ENCODE measurements around the gene PACSIN2.

Gene PACSIN2

DNA sequence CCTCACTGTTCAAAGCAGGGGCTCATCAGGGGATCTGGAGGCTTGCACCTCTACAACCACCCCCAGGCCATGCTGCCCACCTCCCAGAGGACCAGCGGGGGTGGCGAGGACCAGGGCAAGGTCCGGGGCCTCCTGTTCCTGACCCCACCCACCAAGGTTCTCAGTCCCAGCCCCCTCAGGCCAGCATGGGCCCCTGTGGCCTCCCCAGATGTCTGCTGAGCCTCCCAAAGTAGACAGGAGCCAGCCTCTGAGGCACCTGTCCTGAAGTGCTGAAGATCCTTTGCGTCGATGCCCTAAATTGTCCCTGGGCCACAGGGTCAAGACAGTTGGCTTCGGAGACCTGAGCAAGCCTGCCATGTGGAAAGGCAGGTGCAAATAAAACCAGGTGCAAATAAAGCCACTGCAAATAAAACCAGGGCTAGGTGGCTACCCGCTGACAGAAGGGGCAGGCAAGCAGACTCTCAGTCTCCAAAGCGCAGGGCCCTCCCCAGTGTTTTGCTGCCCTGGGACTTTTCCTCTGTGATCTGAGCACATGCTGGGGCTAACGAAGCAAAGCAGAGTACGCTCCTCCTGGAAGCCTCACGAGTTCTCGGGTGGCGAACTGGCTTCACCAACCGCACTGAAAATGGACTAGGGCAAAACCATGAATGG, 135.5 kb downstream of the PACSIN2 start:
- Histone ChIP-seq H3K9ac (ENCODE audit: low read length) (no peak overlapping the region), H3K36me3 (ENCODE audit: control insufficient read depth, insufficient read depth, low read length) (peaks cover 86% of the 10 kb centered on the region), H3K4me3 (ENCODE audit: low read depth, low read length) (no peak overlapping the region), H3K27me3 (ENCODE audit: control insufficient read depth, insufficient read depth, low read length) (no peaks in the 10 kb centered on the region), H3K9me3 (ENCODE audit: control insufficient read depth, insufficient read depth, low read depth, low read length) (no peaks in the 10 kb centered on the region), H3K27ac (ENCODE audit: low read depth, low read length) (no peak overlapping the region), H3K4me1 (ENCODE audit: control insufficient read depth, insufficient read depth, low read length) (peaks cover 18% of the 10 kb centered on the region; the same call in 1 of the 2 replicates)

- H3K9ac ChIP-seq (ENCODE audit: low read length): no peak overlapping the region
- no peak overlapping the region for H3K27ac ChIP-seq (ENCODE audit: low read depth, low read length)
- H3K36me3 ChIP-seq (ENCODE audit: control insufficient read depth, insufficient read depth, low read length): peaks cover 87% of the 10 kb centered on the region
- no peaks in the 10 kb centered on the region for H3K9me3 ChIP-seq (ENCODE audit: control insufficient read depth, insufficient read depth, low read depth, low read length)
- H3K4me3 ChIP-seq (ENCODE audit: low read depth, low read length): no peak overlapping the region
- H3K4me1 ChIP-seq (ENCODE audit: control insufficient read depth, insufficient read depth, low read length): peaks cover 18% of the 10 kb centered on the region; the same call in 1 of the 2 replicates
- no peaks in the 10 kb centered on the region for H3K27me3 ChIP-seq (ENCODE audit: control insufficient read depth, insufficient read depth, low read length)
These were observed 136.2 kb downstream of the PACSIN2 start for GRCh38 chr22:42878561-42879305.

- Histone ChIP-seq H3K4me3 (ENCODE audit: low read depth, low read length) (no peak overlapping the region), H3K9ac (ENCODE audit: low read length) (no peak overlapping the region), H3K4me1 (ENCODE audit: control insufficient read depth, insufficient read depth, low read length) (peaks cover 12% of the 10 kb centered on the region; the same call in 1 of the 2 replicates), H3K9me3 (ENCODE audit: control insufficient read depth, insufficient read depth, low read depth, low read length) (no peaks in the 10 kb centered on the region), H3K36me3 (ENCODE audit: control insufficient read depth, insufficient read depth, low read length) (peaks cover 88% of the 10 kb centered on the region), H3K27ac (ENCODE audit: low read depth, low read length) (no peak overlapping the region), H3K27me3 (ENCODE audit: control insufficient read depth, insufficient read depth, low read length) (no peaks in the 10 kb centered on the region)
These were observed 137.2 kb downstream of the PACSIN2 start for GRCh38 chr22:42877597-42878340.

GRCh38 chr22:42877158-42877557, 137.8 kb downstream of the PACSIN2 start:
- no peaks in the 10 kb centered on the region for H3K9me3 ChIP-seq (ENCODE audit: control insufficient read depth, insufficient read depth, low read depth, low read length)
- H3K36me3 ChIP-seq (ENCODE audit: control insufficient read depth, insufficient read depth, low read length): peaks cover 89% of the 10 kb centered on the region
- peaks cover 6% of the 10 kb centered on the region; the same call in 1 of the 2 replicates for H3K4me1 ChIP-seq (ENCODE audit: control insufficient read depth, insufficient read depth, low read length)
- H3K27me3 ChIP-seq (ENCODE audit: control insufficient read depth, insufficient read depth, low read length): no peaks in the 10 kb centered on the region
- H3K4me3 ChIP-seq (ENCODE audit: low read depth, low read length): no peak overlapping the region
- H3K9ac ChIP-seq (ENCODE audit: low read length): no peak overlapping the region
- H3K27ac ChIP-seq (ENCODE audit: low read depth, low read length): no peak overlapping the region

DNA sequence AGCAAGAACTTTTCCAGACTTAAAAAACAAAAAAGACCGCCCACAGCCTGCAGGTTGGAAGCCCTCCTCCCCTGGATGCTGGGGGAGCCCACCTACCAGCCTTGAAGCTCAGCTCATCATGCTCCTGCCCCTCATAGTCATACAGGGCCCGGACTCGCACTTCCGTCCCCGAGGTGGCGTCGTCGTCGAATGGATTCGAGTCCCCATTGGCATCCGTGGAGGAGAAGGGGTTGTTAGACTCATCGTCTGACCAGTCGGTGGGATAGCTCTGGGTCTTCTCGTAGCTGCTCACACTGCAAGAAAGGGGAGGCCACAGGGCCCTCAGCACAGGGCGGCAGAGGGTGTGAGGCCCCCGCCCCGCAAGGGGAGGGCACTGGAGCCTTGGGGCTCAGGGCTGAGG, 138.9 kb downstream of the PACSIN2 start:
- Histone ChIP-seq H3K4me3 (ENCODE audit: low read depth, low read length) (no peak overlapping the region), H3K36me3 (ENCODE audit: control insufficient read depth, insufficient read depth, low read length) (peaks cover 90% of the 10 kb centered on the region), H3K27ac (ENCODE audit: low read depth, low read length) (no peak overlapping the region), H3K27me3 (ENCODE audit: control insufficient read depth, insufficient read depth, low read length) (no peaks in the 10 kb centered on the region), H3K4me1 (ENCODE audit: control insufficient read depth, insufficient read depth, low read length) (no peaks in the 10 kb centered on the region), H3K9me3 (ENCODE audit: control insufficient read depth, insufficient read depth, low read depth, low read length) (no peaks in the 10 kb centered on the region), H3K9ac (ENCODE audit: low read length) (no peak overlapping the region)

- H3K9me3 ChIP-seq (ENCODE audit: control insufficient read depth, insufficient read depth, low read depth, low read length): no peaks in the 10 kb centered on the region
- H3K9ac ChIP-seq (ENCODE audit: low read length): no peak overlapping the region
- no peaks in the 10 kb centered on the region for H3K27me3 ChIP-seq (ENCODE audit: control insufficient read depth, insufficient read depth, low read length)
- H3K36me3 ChIP-seq (ENCODE audit: control insufficient read depth, insufficient read depth, low read length): peaks cover 81% of the 10 kb centered on the region
- H3K4me3 ChIP-seq (ENCODE audit: low read depth, low read length): no peak overlapping the region
- H3K4me1 ChIP-seq (ENCODE audit: control insufficient read depth, insufficient read depth, low read length): no peaks in the 10 kb centered on the region
- H3K27ac ChIP-seq (ENCODE audit: low read depth, low read length): no peak overlapping the region
These were observed 140.9 kb downstream of the PACSIN2 start for GRCh38 chr22:42874010-42874409.

DNA sequence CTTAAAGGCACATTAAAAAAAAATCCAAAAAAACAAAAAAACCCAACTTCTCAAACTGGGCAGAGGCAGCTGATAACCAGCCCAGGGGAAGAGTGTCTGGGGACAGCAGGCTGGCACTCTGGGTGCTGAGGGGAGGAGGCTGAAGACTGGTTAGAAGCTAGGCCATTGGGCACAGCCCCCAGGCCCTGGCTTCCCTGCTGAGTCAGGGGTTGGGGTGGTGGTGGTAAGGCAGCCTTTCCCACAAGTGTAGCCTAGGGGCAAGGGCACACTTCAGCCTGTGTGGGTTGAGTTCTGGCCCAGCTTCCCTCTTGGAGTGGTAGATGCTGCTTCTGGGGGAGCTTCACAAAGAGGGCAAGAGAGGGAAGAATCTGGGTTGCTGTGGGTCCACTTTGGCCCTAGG, 141.6 kb downstream of the PACSIN2 start:
- no peaks in the 10 kb centered on the region for H3K9me3 ChIP-seq (ENCODE audit: control insufficient read depth, insufficient read depth, low read depth, low read length)
- H3K4me1 ChIP-seq (ENCODE audit: control insufficient read depth, insufficient read depth, low read length): no peaks in the 10 kb centered on the region
- no peak overlapping the region for H3K27ac ChIP-seq (ENCODE audit: low read depth, low read length)
- no peak overlapping the region for H3K4me3 ChIP-seq (ENCODE audit: low read depth, low read length)
- H3K27me3 ChIP-seq (ENCODE audit: control insufficient read depth, insufficient read depth, low read length): no peaks in the 10 kb centered on the region
- H3K36me3 ChIP-seq (ENCODE audit: control insufficient read depth, insufficient read depth, low read length): peaks cover 75% of the 10 kb centered on the region
- H3K9ac ChIP-seq (ENCODE audit: low read length): no peak overlapping the region

DNA sequence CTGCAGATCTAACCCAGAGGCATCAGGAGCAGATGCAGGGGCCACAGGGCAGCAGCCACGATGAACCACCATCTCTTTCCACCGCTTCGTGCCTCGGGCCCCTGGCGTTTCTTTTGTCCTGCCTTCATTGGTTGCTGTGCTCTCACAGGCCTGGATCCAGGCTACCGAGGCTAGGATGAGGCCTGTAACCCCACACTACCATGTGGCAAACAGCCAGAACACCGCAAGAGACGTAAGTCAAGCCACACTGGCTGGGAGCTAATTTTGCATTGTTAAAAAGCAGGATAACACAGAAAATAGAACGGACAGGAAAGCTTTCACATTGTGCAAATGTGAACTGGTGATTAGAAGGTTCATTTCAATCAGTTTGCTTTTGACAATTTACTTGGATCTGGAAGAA, 142.1 kb downstream of the PACSIN2 start:
- Histone ChIP-seq H3K27me3 (ENCODE audit: control insufficient read depth, insufficient read depth, low read length) (no peaks in the 10 kb centered on the region), H3K9me3 (ENCODE audit: control insufficient read depth, insufficient read depth, low read depth, low read length) (no peaks in the 10 kb centered on the region), H3K27ac (ENCODE audit: low read depth, low read length) (no peak overlapping the region), H3K36me3 (ENCODE audit: control insufficient read depth, insufficient read depth, low read length) (peaks cover 69% of the 10 kb centered on the region), H3K4me3 (ENCODE audit: low read depth, low read length) (no peak overlapping the region), H3K9ac (ENCODE audit: low read length) (no peak overlapping the region), H3K4me1 (ENCODE audit: control insufficient read depth, insufficient read depth, low read length) (0 out of 2 replicates have a peak, but pooled peaks cover 1% of the 10 kb centered on the region)

GRCh38 chr22:42871146-42872050, 143.6 kb downstream of the PACSIN2 start:
- 0 out of 2 replicates have a peak, but pooled peaks cover 2% of the 10 kb centered on the region for H3K4me1 ChIP-seq (ENCODE audit: control insufficient read depth, insufficient read depth, low read length)
- H3K9me3 ChIP-seq (ENCODE audit: control insufficient read depth, insufficient read depth, low read depth, low read length): no peaks in the 10 kb centered on the region
- no peak overlapping the region for H3K9ac ChIP-seq (ENCODE audit: low read length)
- no peak overlapping the region for H3K4me3 ChIP-seq (ENCODE audit: low read depth, low read length)
- H3K36me3 ChIP-seq (ENCODE audit: control insufficient read depth, insufficient read depth, low read length): peaks cover 55% of the 10 kb centered on the region
- H3K27ac ChIP-seq (ENCODE audit: low read depth, low read length): no peak overlapping the region
- H3K27me3 ChIP-seq (ENCODE audit: control insufficient read depth, insufficient read depth, low read length): no peaks in the 10 kb centered on the region

DNA sequence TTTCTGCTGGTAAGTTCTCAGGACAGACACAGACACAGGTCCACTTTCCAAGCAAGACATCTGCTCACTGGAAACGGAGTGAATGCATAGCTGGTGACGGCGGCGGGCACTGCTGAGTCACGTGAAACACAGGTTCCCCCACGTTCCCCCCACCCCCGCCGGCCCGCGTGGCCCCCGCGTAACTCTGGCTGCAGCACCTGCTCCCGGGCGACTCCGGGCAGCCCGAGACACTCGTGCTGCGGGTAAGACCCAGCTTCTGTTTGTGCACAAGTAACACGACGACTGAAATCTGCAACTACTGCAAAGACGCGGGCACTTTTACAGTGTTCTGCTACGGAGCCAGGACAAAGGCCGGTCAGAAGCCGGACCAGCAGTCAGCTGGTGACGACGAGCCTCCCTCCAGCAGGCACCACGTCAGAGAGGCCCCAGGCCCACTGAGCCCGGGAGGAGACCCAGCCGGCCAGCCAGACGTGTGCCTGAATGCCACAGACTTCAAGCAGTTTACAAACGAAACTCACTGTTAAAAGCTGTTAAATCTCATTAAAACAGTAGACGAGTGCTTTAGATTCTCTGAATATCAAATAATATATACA, 145.0 kb downstream of the PACSIN2 start:
- no peak overlapping the region for H3K9ac ChIP-seq (ENCODE audit: low read length)
- H3K4me3 ChIP-seq (ENCODE audit: low read depth, low read length): no peak overlapping the region
- 0 out of 2 replicates have a peak, but pooled peaks cover 2% of the 10 kb centered on the region for H3K4me1 ChIP-seq (ENCODE audit: control insufficient read depth, insufficient read depth, low read length)
- H3K27me3 ChIP-seq (ENCODE audit: control insufficient read depth, insufficient read depth, low read length): no peaks in the 10 kb centered on the region
- H3K27ac ChIP-seq (ENCODE audit: low read depth, low read length): no peak overlapping the region
- peaks cover 42% of the 10 kb centered on the region for H3K36me3 ChIP-seq (ENCODE audit: control insufficient read depth, insufficient read depth, low read length)
- H3K9me3 ChIP-seq (ENCODE audit: control insufficient read depth, insufficient read depth, low read depth, low read length): no peaks in the 10 kb centered on the region

Data from HUES6 (cell line).